GM10248 (cell line): ENCODE data around the gene RAB8A.

ENCODE experiments used
- CTCF ChIA-PET: fragments of 300-600 bp; sonication (Branson Sonifier 250); formaldehyde crosslinking; extraction: SDS; loops from one replicate; lab custom pipeline; 2021; ENCODE audit warnings: antibody characterized with exemption; lab: Yijun Ruan, JAX
- POLR2A ChIA-PET: fragments of 350-650 bp; sonication (Branson Sonifier 250); formaldehyde crosslinking; extraction: SDS; loops from one replicate; lab custom pipeline; 2020; ENCODE audit warnings: antibody characterized with exemption; lab: Yijun Ruan, JAX
- DNase-seq: peaks from one replicate; pipeline ENCODE4 v3.0.0; 2012; ENCODE audit errors: extremely low spot score
- TF ChIP-seq, protein P1 (sequence below): IDR thresholded peaks from 2 replicates; pipeline ENCODE4 v1.5.1; 2012; ENCODE audit warnings: mild to moderate bottlenecking, low read depth; ENCODE audit errors: extremely low read depth, missing control alignments, control extremely low read depth

RAB8A gene

GRCh38 chr19:16087940-16088339, 23.7 kb upstream of the RAB8A start:
- ChIA-PET POLR2A (interaction anchor here (0.7 kb wide), 1 partner anchor 46 kb away, joined by 3 read pairs; no protein-coding TSS in a partner anchor), CTCF (interaction anchor here (1.3 to 5.9 kb wide), 3 partner anchors 10 to 97 kb away, joined by 3 to 55 read pairs (median 6); partner anchors contain the start of gene FAM32A)
- DNase-seq = no peak
- TF ChIP-seq, protein P1, sequence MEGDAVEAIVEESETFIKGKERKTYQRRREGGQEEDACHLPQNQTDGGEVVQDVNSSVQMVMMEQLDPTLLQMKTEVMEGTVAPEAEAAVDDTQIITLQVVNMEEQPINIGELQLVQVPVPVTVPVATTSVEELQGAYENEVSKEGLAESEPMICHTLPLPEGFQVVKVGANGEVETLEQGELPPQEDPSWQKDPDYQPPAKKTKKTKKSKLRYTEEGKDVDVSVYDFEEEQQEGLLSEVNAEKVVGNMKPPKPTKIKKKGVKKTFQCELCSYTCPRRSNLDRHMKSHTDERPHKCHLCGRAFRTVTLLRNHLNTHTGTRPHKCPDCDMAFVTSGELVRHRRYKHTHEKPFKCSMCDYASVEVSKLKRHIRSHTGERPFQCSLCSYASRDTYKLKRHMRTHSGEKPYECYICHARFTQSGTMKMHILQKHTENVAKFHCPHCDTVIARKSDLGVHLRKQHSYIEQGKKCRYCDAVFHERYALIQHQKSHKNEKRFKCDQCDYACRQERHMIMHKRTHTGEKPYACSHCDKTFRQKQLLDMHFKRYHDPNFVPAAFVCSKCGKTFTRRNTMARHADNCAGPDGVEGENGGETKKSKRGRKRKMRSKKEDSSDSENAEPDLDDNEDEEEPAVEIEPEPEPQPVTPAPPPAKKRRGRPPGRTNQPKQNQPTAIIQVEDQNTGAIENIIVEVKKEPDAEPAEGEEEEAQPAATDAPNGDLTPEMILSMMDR = no peak

DNA sequence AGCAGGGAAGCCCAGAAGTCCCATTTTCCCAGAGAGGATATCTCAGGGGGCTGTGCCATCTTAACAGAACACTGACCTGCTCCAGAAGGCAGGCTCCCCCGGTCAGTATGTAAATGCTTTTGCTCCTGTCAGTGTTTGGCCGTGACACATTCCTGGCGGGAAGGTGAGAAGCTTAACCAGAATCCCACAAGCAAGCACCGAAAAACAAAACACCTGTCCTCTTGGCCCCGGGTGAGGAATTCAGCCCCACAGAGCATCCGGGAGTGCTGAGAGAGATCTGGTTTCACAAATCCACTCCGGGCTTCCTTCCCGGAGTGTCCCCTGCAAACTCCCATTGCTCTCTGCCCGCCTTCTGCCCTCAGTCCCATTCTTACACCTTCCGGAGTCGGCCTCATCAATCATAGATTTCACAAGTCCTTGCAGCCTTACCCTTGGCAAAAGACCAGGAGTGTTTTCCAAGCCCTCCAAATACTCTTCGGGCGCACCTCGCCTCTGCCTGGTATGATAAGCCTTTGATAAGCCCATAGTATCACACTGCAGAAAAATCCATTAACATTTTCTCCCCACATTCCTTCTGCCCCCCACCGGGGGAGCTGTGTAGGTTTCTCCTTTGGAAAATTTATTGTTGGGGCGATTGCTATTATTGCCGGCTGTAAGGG, 23.2 kb upstream of the RAB8A start:
- POLR2A ChIA-PET = no interaction called here
- no peak for DNase-seq
- TF ChIP-seq, protein P1 = no peak
- CTCF ChIA-PET = interaction anchor here (1.3 to 5.9 kb wide), 3 partner anchors 9 to 21 kb away, joined by 3 to 55 read pairs (median 4); no protein-coding TSS in a partner anchor

DNA sequence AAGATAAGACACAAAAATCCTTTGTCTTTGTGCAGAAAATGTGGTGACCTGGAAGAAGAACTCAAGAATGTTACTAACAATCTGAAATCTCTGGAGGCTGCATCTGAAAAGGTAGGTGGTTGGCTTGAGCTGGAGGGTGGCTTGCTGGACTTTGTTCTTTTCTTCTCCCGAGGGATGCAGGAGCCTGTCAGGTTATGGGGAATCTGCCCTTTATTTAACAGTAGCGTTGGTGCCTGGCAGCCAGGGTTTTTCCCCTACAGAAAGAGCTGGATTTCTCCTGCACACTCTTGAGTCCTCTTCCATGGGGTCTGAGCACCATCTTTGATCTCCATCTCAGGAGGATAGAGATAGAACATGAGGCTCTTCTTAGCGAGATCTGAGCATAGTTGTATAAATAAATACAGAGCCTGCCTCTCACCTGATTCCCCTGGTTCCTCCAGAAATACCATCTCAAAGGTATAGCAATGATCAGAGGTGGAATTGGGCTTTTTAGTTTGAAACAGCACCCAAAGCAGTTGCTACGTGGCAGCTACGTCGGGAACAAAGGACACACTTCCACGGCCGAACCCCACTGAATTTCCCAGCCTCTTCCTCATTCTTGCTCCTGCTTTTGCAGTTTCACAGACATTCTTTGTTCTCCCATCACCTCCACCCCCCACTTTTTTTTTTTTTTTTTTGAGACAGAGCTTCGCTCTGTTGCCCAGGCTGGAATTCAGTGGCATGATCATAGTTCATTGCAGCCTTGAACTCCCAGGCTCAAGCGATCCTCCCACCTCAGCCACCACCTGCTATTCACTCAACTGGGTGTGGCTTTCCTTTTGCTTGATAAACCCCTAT, 22.5 kb upstream of the RAB8A start:
- ChIA-PET POLR2A (interaction anchor here (0.6 kb wide), 1 partner anchor 51 kb away, joined by 8 read pairs; no protein-coding TSS in a partner anchor), CTCF (interaction anchor here (1.2 to 1.5 kb wide), 4 partner anchors 9 to 22 kb away, joined by 3 to 4 read pairs (median 4); no protein-coding TSS in a partner anchor)
- DNase-seq = no peak
- TF ChIP-seq, protein P1 = no peak

DNA sequence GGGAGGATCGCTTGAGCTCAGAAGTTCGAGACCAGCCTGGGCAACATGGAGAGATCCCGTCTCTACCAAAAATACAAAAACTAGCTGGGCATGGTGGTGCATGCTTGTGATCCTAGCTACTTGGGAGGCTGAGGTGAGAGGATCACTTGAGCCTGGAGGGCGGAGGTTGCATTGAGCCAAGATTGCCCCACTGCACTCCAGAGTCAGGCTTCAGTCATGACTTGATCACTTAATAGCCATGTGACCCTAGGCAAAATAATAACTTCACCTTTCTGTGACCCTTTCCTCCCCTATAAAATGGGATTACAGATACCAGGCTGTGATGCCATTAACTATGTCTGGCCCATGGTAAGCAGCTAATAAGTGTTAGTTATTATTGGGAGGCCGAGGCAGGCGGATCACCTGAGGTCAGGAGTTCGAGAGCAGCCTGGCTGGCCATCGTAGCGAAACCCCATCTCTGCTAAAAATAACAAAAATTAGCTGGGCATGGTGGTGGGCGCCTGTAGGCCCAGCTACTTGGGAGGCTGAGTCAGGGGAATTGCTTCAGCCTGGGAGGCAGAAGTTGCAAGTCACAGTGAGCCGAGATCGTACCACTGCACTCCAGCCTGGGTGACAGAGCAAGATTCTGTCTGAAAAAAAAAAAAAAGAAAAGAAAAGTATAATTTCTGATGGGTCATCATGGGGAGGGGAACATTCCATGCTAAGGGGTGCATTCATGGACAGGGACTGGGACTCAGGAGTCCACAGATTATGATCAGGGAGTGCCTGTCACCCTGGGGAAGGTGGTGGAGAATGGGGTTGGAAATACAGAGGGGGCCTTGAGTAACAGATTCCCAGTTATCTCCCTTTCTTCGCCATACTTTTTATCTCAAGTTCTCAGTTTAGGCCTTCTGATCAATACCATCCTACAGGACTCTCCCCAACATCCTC, 19.9 kb upstream of the RAB8A start:
- DNase-seq = no peak
- ChIA-PET CTCF (interaction anchor here (0.7 to 1.7 kb wide), 5 partner anchors 19 to 93 kb away, joined by 3 to 5 read pairs (median 4); partner anchors contain the start of gene FAM32A), POLR2A (no interaction called here)
- TF ChIP-seq, protein P1 = no peak

GRCh38 chr19:16094360-16095070, 17.2 kb upstream of the RAB8A start:
- ChIA-PET CTCF (interaction anchor here (1.0 to 6.9 kb wide), 6 partner anchors 9 to 53 kb away, joined by 3 to 55 read pairs (median 6); partner anchors contain the start of gene RAB8A), POLR2A (interaction anchor here (1.2 to 3.7 kb wide), 2 partner anchors 9 to 17 kb away, joined by 4 to 22 read pairs; partner anchors contain the start of gene RAB8A)
- no peak for DNase-seq

More at GRCh38 chr19:16094360-16095070, 17.2 kb upstream of the RAB8A start:
- TF ChIP-seq, protein P1 = no peak
